Heart left ventricle (tissue), 13 donors: ENCODE results near the gene TNFAIP8L1.

Source experiments
- CTCF ChIP-seq, 12 donors: fragments of 200-600 bp; sonication (generic) in 4 of 12; IDR thresholded peaks; one replicate each; pipeline versions ENCODE4 v1.5.0 to v1.8.0; 2018 to 2022; ENCODE audit warnings: antibody characterized with exemption in 12 of 12, mild to moderate bottlenecking in 5 of 12
- POLR2A ChIP-seq, 2 donors: fragments of 450-650 bp; IDR thresholded peaks; one replicate each; pipeline ENCODE4 v1.6.1; 2017; ENCODE audit warnings: antibody characterized with exemption in 2 of 2, mild to moderate bottlenecking in 2 of 2, moderate library complexity in 2 of 2
- donor health status: ischemic (EF 13 %, LVEDD 7.1; RV severe dilation, severe dysfunction).
- donor health status: DM: no; HTN: yes; CAD: no.
- donor health status: DM: no; HTN: no; CAD: no.
- donor health status: ischemic (EF 25% LVEDD 6.9; RV normal size, moderate dysfunction).
- donor health status: ischemic (EF 25% LVEDD 5.7; RV mildly dilated, moderate dysfunction).
- donor health status: ischemic (EF 35%, LVEDD 5.7; RV mildly dilated, moderate dysfunction).
- donor health status: nonischemic (EF 11% LVEDD 7.7; RV severe dilation, severe dysfunction).
- donor health status: DM: yes; HTN: yes; CAD: no.
- donor health status: PGD.
- donor health status: ischemic (EF 29% LVEDD 5.4; RV normal size, mild dysfunction).
- donor health status: nonischemic (EF 23%, LVEDD 6.1; RV moderate dilation, normal function).

GRCh38 chr19:4690361-4690760 lies 51.0 kb downstream of the TNFAIP8L1 start:
- TF ChIP-seq CTCF (IDR thresholded peaks at IDR 0.05) (no peak), POLR2A (IDR thresholded peaks at IDR 0.05) (no peak)
